MM.1S (cell line): Measurements from ENCODE around the gene PGD.
"Not testable (repeated sequence)": the region's sequence is repeated elsewhere in the genome, so short reads cannot be mapped to it uniquely, and the experiment has no call there.

Source experiments
- DNase-seq: peaks from one replicate; pipeline ENCODE4 v3.0.0-alpha.2; 2015
- H2AFZ ChIP-seq: fragments of 300-600 bp; sonication (generic); 2 replicates; pipeline ENCODE4 v1.6.0; 2016; ENCODE audit warnings: antibody characterized with exemption, low read length
- H3F3A ChIP-seq: fragments of 300-600 bp; sonication (generic); 2 replicates; pipeline ENCODE4 v1.6.1; 2016; ENCODE audit warnings: mild to moderate bottlenecking, antibody characterized with exemption, low read length, moderate library complexity, mixed read lengths; ENCODE audit not compliant: insufficient read depth
- H3K27ac ChIP-seq: fragments of 300-600 bp; sonication (generic); 2 replicates; pipeline ENCODE4 v1.5.1; 2016; ENCODE audit warnings: mild to moderate bottlenecking, low read length
- H3K27me3 ChIP-seq: fragments of 300-600 bp; sonication (generic); replicated peaks from 2 replicates; pipeline ENCODE4 v1.6.0; 2016; ENCODE audit warnings: low read length; ENCODE audit not compliant: insufficient read depth
- H3K36me3 ChIP-seq: fragments of 300-600 bp; sonication (generic); replicated peaks from 2 replicates; pipeline ENCODE4 v1.6.1; 2016; ENCODE audit warnings: mild to moderate bottlenecking, low read length, mixed read lengths; ENCODE audit not compliant: insufficient read depth
- H3K4me1 ChIP-seq: fragments of 300-600 bp; sonication (generic); 2 replicates; pipeline ENCODE4 v1.6.1; 2016; ENCODE audit warnings: low read length, mixed read lengths
- H3K4me2 ChIP-seq: fragments of 300-600 bp; sonication (generic); 2 replicates; pipeline ENCODE4 v1.6.0; 2016; ENCODE audit warnings: low read depth, low read length
- H3K4me3 ChIP-seq: fragments of 300-600 bp; sonication (generic); 2 replicates; pipeline ENCODE4 v1.5.1; 2016; ENCODE audit warnings: low read length, mixed read lengths
- H3K79me2 ChIP-seq: fragments of 300-600 bp; sonication (generic); 2 replicates; pipeline ENCODE4 v1.6.1; 2016; ENCODE audit warnings: mixed run types, low read length, mixed read lengths
- H3K9ac ChIP-seq: fragments of 300-600 bp; sonication (generic); 2 replicates; pipeline ENCODE4 v1.6.1; 2016; ENCODE audit warnings: low read length, mixed read lengths
- H3K9me2 ChIP-seq: fragments of 300-600 bp; sonication (generic); replicated peaks from 2 replicates; pipeline ENCODE4 v1.6.1; 2016; ENCODE audit warnings: mild to moderate bottlenecking, low read length, mixed read lengths; ENCODE audit not compliant: insufficient read depth
- H3K9me3 ChIP-seq: fragments of 300-600 bp; sonication (generic); replicated peaks from 2 replicates; pipeline ENCODE4 v1.6.1; 2016; ENCODE audit warnings: mild to moderate bottlenecking, low read length, mixed read lengths; ENCODE audit not compliant: insufficient read depth
- H4K20me1 ChIP-seq: fragments of 300-600 bp; sonication (generic); 2 replicates; pipeline ENCODE4 v1.6.1; 2016; ENCODE audit warnings: mild to moderate bottlenecking, low read length, moderate library complexity, mixed read lengths; ENCODE audit not compliant: insufficient read depth
- CTCF ChIP-seq: fragments of 300-600 bp; sonication (generic); IDR thresholded peaks from 2 replicates; pipeline ENCODE4 v1.5.1; 2016; ENCODE audit warnings: antibody characterized with exemption, low read length, mixed read lengths
- EZH2 ChIP-seq: fragments of 300-600 bp; sonication (generic); optimal IDR thresholded peaks from 2 replicates; pipeline ENCODE3; 2017; ENCODE audit warnings: low read depth, mild to moderate bottlenecking, antibody characterized with exemption, low read length, mixed read lengths
- EZH2phosphoT487 ChIP-seq: fragments of 300-600 bp; sonication (generic); IDR thresholded peaks from 2 replicates; pipeline ENCODE4 v1.6.1; 2018; ENCODE audit warnings: antibody characterized with exemption, low read length

PGD gene

GRCh38 chr1:10424651-10425050 lies 25.8 kb downstream of the PGD start:
- no peak for DNase-seq
- no peak overlapping the region for H3K9ac ChIP-seq
- no peak overlapping the region for H2AFZ ChIP-seq
- H3K79me2 ChIP-seq: no peaks in the 10 kb centered on the region
- H3K4me1 ChIP-seq: peaks cover 4% of the 10 kb centered on the region; the same call in 1 of the 2 replicates
- no peak overlapping the region for H3K4me3 ChIP-seq
- H3K27ac ChIP-seq: no peak overlapping the region
- H3K4me2 ChIP-seq: no peak overlapping the region
- no peaks in the 10 kb centered on the region for H3K9me3 ChIP-seq
- no peak for TF ChIP-seq EZH2phosphoT487
- no peak for TF ChIP-seq CTCF
- TF ChIP-seq EZH2: no peak
- no peaks in the 10 kb centered on the region for H3K9me2 ChIP-seq
- H3F3A ChIP-seq: no peaks in the 10 kb centered on the region
- H3K27me3 ChIP-seq: no peaks in the 10 kb centered on the region
- H4K20me1 ChIP-seq: no peaks in the 10 kb centered on the region
- no peaks in the 10 kb centered on the region; the same call in 1 of the 2 replicates for H3K36me3 ChIP-seq

- not testable (repeated sequence) for H3K4me3 ChIP-seq, H3K4me1 ChIP-seq, H3F3A ChIP-seq, H3K27ac ChIP-seq, H3K27me3 ChIP-seq, H3K79me2 ChIP-seq, H2AFZ ChIP-seq, H3K9me3 ChIP-seq, H3K9me2 ChIP-seq, DNase-seq, H3K4me2 ChIP-seq, H3K36me3 ChIP-seq, H3K9ac ChIP-seq, H4K20me1 ChIP-seq
Observed at GRCh38 chr1:10425826-10426534, 27.1 kb downstream of the PGD start.

- DNase-seq, H3K4me1 ChIP-seq, H3K79me2 ChIP-seq, H4K20me1 ChIP-seq, H3F3A ChIP-seq, H3K9ac ChIP-seq, H3K9me3 ChIP-seq, H3K27ac ChIP-seq, H3K36me3 ChIP-seq, H3K9me2 ChIP-seq, H3K4me2 ChIP-seq, H3K4me3 ChIP-seq, H3K27me3 ChIP-seq, H2AFZ ChIP-seq: not testable (repeated sequence)
Observed at GRCh38 chr1:10426535-10426848, 27.6 kb downstream of the PGD start.

GRCh38 chr1:10428984-10429383 lies 30.1 kb downstream of the PGD start:
- peaks cover 7% of the 10 kb centered on the region; the same call in 1 of the 2 replicates for H3K4me1 ChIP-seq
- H3F3A ChIP-seq: no peaks in the 10 kb centered on the region
- H3K27me3 ChIP-seq: no peaks in the 10 kb centered on the region
- H3K36me3 ChIP-seq: no peaks in the 10 kb centered on the region
- H3K9ac ChIP-seq: no peak overlapping the region
- no peaks in the 10 kb centered on the region for H3K9me2 ChIP-seq
- H4K20me1 ChIP-seq: no peaks in the 10 kb centered on the region
- no peak overlapping the region for H3K4me3 ChIP-seq
- no peak for TF ChIP-seq EZH2
- no peak for TF ChIP-seq CTCF
- TF ChIP-seq EZH2phosphoT487: no peak
- peaks cover 7% of the 10 kb centered on the region; the same call in 1 of the 2 replicates for H3K79me2 ChIP-seq
- no peaks in the 10 kb centered on the region for H3K9me3 ChIP-seq
- DNase-seq: no peak
- no peak overlapping the region for H3K27ac ChIP-seq
- H3K4me2 ChIP-seq: no peak overlapping the region
- H2AFZ ChIP-seq: no peak overlapping the region
